Lower leg skin (tissue), 4 donors: ENCODE measurements around the gene BRSK1. TPM values are rescaled to one million over a fixed set of nuclear protein-coding genes. Genes with fewer than 3 reads are reported as not detected.

Experiments
- DNase-seq, 2 donors: peaks; one replicate each; pipeline ENCODE4 v3.0.0-alpha.2; 2019; ENCODE audit warnings: low spot score in 2 of 2
- H3K4me3 ChIP-seq: fragments of 200-600 bp; sonication (generic); 2 replicates; pipeline ENCODE4 v1.5.1; 2017; ENCODE audit warnings: mild to moderate bottlenecking, low read depth; ENCODE audit not compliant: poor library complexity, severe bottlenecking
- POLR2A ChIP-seq, 2 donors: fragments of 450-650 bp; IDR thresholded peaks; one replicate each; pipeline ENCODE4 v1.6.1; 2016 to 2017; ENCODE audit warnings: antibody characterized with exemption in 2 of 2, mild to moderate bottlenecking in 1 of 2, moderate library complexity in 1 of 2
- WGBS, 2 donors: methylation state at CpG; one replicate each; pipeline ENCODE4 v1.1.5; 2018; 5-methylcytosine and 5-hydroxymethylcytosine counted together
- intact Hi-C: fragments of 100-400 bp; cut with DNase I; formaldehyde crosslinking; loops from one replicate; pipeline ENCODE4 v1.15.0; 2023; ENCODE audit warnings: low total_unique reads
- total RNA-seq, 4 donors: library from RNA; depleted of rRNA; stranded (reverse); fragments of >200 nt; gene quantifications; one replicate each; pipeline ENCODE4 v1.1.0, GENCODE V29; 2016
- TF ChIP-seq, protein P1 (sequence below), 3 donors: fragments of 450-650 bp; IDR thresholded peaks; one replicate each; pipeline ENCODE4 v1.5.1; 2016; ENCODE audit warnings: antibody characterized with exemption in 3 of 3, mild to moderate bottlenecking in 3 of 3, moderate library complexity in 2 of 3

BRSK1 gene
- total RNA-seq, 4 donors from 2014 or later = 0.44 to 4.6 TPM; not detected in 2

DNA sequence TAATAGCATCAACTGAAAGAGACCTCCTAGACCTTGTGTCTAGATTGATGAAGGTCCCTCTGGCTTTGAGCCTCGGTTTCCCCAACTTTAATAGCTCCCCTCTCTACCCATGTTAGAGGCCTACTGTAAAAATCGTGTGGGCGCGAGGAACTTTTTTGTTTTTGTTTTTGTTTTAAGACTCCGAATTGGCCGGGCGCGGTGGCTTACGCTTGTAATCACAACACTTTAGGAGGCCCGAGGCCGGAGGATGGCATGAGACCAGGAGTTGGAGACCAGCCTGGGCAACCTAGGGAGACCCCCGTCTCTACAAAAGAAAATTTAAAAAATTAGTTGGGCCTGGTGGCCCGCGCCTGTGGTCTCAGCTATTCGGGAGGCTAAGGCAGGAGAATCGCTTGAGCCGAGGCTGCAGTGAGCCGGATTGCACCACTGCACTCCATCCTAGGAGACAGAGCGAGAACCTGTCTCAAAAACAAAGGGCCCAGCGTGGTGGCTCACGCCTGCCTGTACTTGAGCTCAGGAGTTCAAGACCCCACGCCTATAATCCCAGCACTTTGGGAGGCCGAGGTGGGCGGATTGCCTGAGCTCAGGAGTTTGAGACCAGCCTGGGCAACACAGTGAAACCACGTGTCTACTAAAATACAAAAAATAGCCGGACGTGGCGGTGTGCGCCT, 24.1 kb upstream of the BRSK1 start:
- WGBS, 2 donors = 36 to 37% methylated on average over 29 of the region's 29 CpGs
- intact Hi-C loops = no loop called here
- H3K4me3 ChIP-seq = no peak overlapping the region
- no peak for TF ChIP-seq POLR2A (IDR thresholded peaks at IDR 0.05)
- TF ChIP-seq, protein P1, sequence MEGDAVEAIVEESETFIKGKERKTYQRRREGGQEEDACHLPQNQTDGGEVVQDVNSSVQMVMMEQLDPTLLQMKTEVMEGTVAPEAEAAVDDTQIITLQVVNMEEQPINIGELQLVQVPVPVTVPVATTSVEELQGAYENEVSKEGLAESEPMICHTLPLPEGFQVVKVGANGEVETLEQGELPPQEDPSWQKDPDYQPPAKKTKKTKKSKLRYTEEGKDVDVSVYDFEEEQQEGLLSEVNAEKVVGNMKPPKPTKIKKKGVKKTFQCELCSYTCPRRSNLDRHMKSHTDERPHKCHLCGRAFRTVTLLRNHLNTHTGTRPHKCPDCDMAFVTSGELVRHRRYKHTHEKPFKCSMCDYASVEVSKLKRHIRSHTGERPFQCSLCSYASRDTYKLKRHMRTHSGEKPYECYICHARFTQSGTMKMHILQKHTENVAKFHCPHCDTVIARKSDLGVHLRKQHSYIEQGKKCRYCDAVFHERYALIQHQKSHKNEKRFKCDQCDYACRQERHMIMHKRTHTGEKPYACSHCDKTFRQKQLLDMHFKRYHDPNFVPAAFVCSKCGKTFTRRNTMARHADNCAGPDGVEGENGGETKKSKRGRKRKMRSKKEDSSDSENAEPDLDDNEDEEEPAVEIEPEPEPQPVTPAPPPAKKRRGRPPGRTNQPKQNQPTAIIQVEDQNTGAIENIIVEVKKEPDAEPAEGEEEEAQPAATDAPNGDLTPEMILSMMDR (IDR thresholded peaks at IDR 0.05) = no peak
- DNase-seq = no peak

DNA sequence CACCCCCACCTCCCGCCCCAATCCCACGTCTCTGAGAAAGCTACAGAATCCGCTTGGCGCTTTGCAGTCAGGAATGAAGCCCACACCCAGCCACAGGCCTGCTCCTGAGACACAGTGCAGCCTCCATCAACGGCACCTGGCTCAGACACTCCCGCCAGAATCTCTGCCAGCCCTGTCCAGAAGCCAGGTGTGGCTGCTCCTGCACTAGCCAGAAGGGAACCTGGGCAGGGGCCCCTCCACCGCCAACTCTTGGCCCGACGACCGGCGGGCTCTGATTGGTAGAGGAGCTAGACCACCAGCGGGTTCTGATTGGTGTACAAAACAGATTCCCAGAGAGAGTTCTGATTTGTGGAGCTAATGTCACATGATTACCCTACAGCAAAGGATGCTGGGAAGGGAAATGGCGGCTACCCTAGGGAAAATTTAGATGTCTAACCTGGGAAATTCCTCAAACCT, 22.1 kb upstream of the BRSK1 start:
- TF ChIP-seq POLR2A (IDR thresholded peaks at IDR 0.05) = no peak
- TF ChIP-seq, protein P1 (IDR thresholded peaks at IDR 0.05) = no peak
- no peak overlapping the region for H3K4me3 ChIP-seq
- intact Hi-C loops = no loop called here
- WGBS, 2 donors = 83 to 84% methylated on average over 13 of the region's 13 CpGs
- no peak for DNase-seq

DNA sequence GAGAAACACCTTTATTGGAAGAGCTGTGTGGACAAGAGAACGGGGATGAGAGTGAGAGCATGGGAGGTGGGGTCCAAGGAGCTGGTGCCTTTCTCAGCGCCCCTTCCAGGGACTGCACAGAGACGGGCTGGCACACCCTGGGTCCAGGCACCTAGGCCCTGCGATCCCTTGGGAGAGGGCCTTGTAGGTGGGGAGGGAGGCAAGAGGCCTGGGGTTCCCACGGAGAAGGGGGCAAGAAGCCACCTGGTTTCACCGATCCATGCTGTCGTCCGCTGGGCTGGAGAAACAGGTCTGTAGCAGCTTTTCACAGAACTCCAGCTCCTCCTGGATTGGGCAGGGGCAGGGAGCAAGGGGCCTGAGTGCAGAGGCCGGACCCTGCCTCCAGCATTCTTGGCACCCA, 21.4 kb upstream of the BRSK1 start:
- WGBS, 2 donors = 90 to 98% methylated on average over 9 of the region's 9 CpGs
- intact Hi-C loops = no loop called here
- no peak overlapping the region for H3K4me3 ChIP-seq
- no peak for TF ChIP-seq POLR2A (IDR thresholded peaks at IDR 0.05)
- TF ChIP-seq, protein P1 (IDR thresholded peaks at IDR 0.05) = no peak
- no peak for DNase-seq

DNA sequence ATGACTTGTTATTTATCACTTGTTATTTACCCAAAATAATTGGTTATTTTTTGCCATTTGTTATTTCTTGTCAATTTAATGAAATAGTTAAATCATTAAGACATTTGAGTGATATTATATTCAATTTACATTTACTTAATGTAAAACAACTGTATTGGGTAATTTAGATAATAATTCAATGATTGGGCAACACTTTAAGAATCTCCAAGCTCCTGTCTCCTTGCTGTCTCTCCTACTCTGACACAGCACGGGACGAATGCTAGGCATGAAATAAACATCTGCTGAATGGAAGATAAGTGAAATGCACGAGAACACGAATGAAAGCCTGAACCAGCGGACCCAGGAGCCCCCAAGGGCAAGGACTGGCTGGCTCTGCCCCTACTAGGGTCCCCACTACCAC, 19.3 kb upstream of the BRSK1 start:
- no peak for TF ChIP-seq POLR2A (IDR thresholded peaks at IDR 0.05)
- TF ChIP-seq, protein P1 (IDR thresholded peaks at IDR 0.05) = no peak
- intact Hi-C loops = no loop called here
- 83 to 85% methylated on average over 5 of the region's 5 CpGs for WGBS, 2 donors
- no peak overlapping the region for H3K4me3 ChIP-seq
- DNase-seq = no peak

DNA sequence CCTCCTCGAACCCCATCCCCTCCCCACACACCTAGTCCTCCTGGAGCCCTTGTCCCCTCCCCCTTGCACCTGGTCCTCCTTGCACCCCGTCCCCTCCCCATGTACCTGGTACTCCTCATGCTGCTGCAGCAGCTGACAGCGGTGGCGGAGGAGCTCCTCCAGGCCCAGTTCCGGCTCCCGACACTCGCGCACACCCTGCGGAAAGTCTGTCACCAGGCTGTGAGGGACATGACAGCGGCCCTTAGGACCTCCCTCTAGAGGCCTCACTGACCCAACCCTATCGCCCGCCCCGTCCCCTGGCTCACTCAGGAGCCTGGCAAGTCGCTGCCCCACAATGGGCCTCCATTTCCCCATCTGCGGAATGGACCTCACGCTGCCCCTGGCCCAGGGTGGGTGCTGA, 18.6 kb upstream of the BRSK1 start:
- WGBS, 2 donors = 93 to 95% methylated on average over 16 of the region's 16 CpGs
- intact Hi-C loops = no loop called here
- DNase-seq = peak in 1 of 2 donors; percentile 82
- TF ChIP-seq, protein P1 (IDR thresholded peaks at IDR 0.05) = no peak
- no peak for TF ChIP-seq POLR2A (IDR thresholded peaks at IDR 0.05)
- H3K4me3 ChIP-seq = no peak overlapping the region
